Neural cell (in vitro differentiated cells): ENCODE measurements around the gene ZFP90. TPM values are rescaled to one million over a fixed set of nuclear protein-coding genes. Genes with fewer than 3 reads are reported as not detected.

Experiments used
- H2AFZ ChIP-seq: fragments of 200-600, 300-800 bp; sonication (generic), shearing (Covaris generic); 2 replicates; pipeline ENCODE4 v1.6.0; 2014; ENCODE audit warnings: low read depth, mild to moderate bottlenecking, antibody characterized with exemption, low read length, moderate library complexity
- H3F3A ChIP-seq: fragments of 200-600 bp; shearing (Covaris generic); 2 replicates; pipeline ENCODE4 v1.6.1; 2016; ENCODE audit warnings: mild to moderate bottlenecking, moderate library complexity, mixed read lengths, antibody characterized with exemption, low read length; ENCODE audit not compliant: insufficient read depth, poor library complexity, severe bottlenecking
- H3K27ac ChIP-seq: fragments of 200-600, 300-800 bp; sonication (generic), shearing (Covaris generic); 2 replicates; pipeline ENCODE4 v1.5.1; 2014; ENCODE audit warnings: mild to moderate bottlenecking, low read length, moderate library complexity
- H3K27me3 ChIP-seq: fragments of 300-800, 200-600 bp; sonication (generic), shearing (Covaris generic); 2 replicates; pipeline ENCODE4 v1.6.0; 2014; ENCODE audit warnings: mild to moderate bottlenecking, low read depth, low read length, moderate library complexity; ENCODE audit not compliant: insufficient read depth
- H3K36me3 ChIP-seq: fragments of 300-800, 200-600 bp; sonication (generic), shearing (Covaris generic); 2 replicates; pipeline ENCODE4 v1.5.1; 2014; ENCODE audit warnings: mild to moderate bottlenecking, antibody characterized with exemption, low read length, moderate library complexity; ENCODE audit not compliant: insufficient read depth
- H3K4me2 ChIP-seq: fragments of 300-800, 200-600 bp; sonication (generic), shearing (Covaris generic); 2 replicates; pipeline ENCODE4 v1.6.0; 2014; ENCODE audit warnings: mild to moderate bottlenecking, low read length
- H3K4me3 ChIP-seq: fragments of 300-800, 200-600 bp; sonication (generic), shearing (Covaris generic); 2 replicates; pipeline ENCODE4 v1.5.1; 2014; ENCODE audit warnings: mild to moderate bottlenecking, low read length, moderate library complexity
- H3K79me2 ChIP-seq: fragments of 200-600 bp; shearing (Covaris generic); replicated peaks from 2 replicates; pipeline ENCODE4 v1.6.0; 2014; ENCODE audit warnings: mild to moderate bottlenecking, low read length, moderate library complexity; ENCODE audit not compliant: insufficient read depth
- H3K9ac ChIP-seq: fragments of 300-800, 200-600 bp; sonication (generic), shearing (Covaris generic); 2 replicates; pipeline ENCODE4 v1.6.1; 2016; ENCODE audit warnings: mild to moderate bottlenecking, low read length, mixed read lengths
- H3K9me2 ChIP-seq: fragments of 200-600 bp; shearing (Covaris generic); 2 replicates; pipeline ENCODE4 v1.6.1; 2016; ENCODE audit warnings: mild to moderate bottlenecking, low read length, mixed read lengths; ENCODE audit not compliant: insufficient read depth
- H3K9me3 ChIP-seq: fragments of 200-600, 300-800 bp; sonication (generic), shearing (Covaris generic); 2 replicates; pipeline ENCODE4 v1.6.1; 2016; ENCODE audit warnings: mild to moderate bottlenecking, mixed run types, low read length, moderate library complexity, mixed read lengths
- H4K20me1 ChIP-seq: fragments of 200-600 bp; shearing (Covaris generic); 2 replicates; pipeline ENCODE4 v1.6.1; 2016; ENCODE audit warnings: mild to moderate bottlenecking, mixed run types; ENCODE audit not compliant: insufficient read depth
- CTCF ChIP-seq: fragments of 450-650 bp; IDR thresholded peaks from 2 replicates; pipeline ENCODE4 v1.5.1; 2014; ENCODE audit warnings: antibody characterized with exemption, mild to moderate bottlenecking, moderate library complexity; ENCODE audit not compliant: poor library complexity, severe bottlenecking
- EP300 ChIP-seq: fragments of 450-650 bp; conservative IDR thresholded peaks from 2 replicates; pipeline ENCODE4 v1.6.1; 2014; ENCODE audit warnings: antibody characterized with exemption, mild to moderate bottlenecking, moderate library complexity; ENCODE audit not compliant: poor library complexity, severe bottlenecking
- EZH2 ChIP-seq: fragments of 200-600, 300-800 bp; shearing (Covaris generic), sonication (generic); IDR thresholded peaks from 2 replicates; pipeline ENCODE4 v1.6.1; 2014; ENCODE audit warnings: antibody characterized with exemption, low read length, borderline replicate concordance, mild to moderate bottlenecking; ENCODE audit not compliant: insufficient read depth, poor library complexity, severe bottlenecking
- MXI1 ChIP-seq: fragments of 450-650 bp; conservative IDR thresholded peaks from 2 replicates; pipeline ENCODE4 v1.6.1; 2014; ENCODE audit warnings: antibody characterized with exemption, mild to moderate bottlenecking; ENCODE audit not compliant: poor library complexity, severe bottlenecking
- POLR2AphosphoS5 ChIP-seq: IDR thresholded peaks from 2 replicates; pipeline ENCODE4 v1.6.1; 2012
- RAD21 ChIP-seq: fragments of 450-650 bp; conservative IDR thresholded peaks from 2 replicates; pipeline ENCODE4 v1.6.1; 2014; ENCODE audit warnings: antibody characterized with exemption, mild to moderate bottlenecking, moderate library complexity
- REST ChIP-seq: IDR thresholded peaks from 2 replicates; pipeline ENCODE4 v1.6.1; 2012; ENCODE audit warnings: borderline replicate concordance
- SMC3 ChIP-seq: fragments of 450-650 bp; conservative IDR thresholded peaks from 2 replicates; pipeline ENCODE4 v1.6.1; 2014; ENCODE audit warnings: antibody characterized with exemption, mild to moderate bottlenecking, moderate library complexity; ENCODE audit not compliant: poor library complexity
- TAF1 ChIP-seq: IDR thresholded peaks from 2 replicates; pipeline ENCODE4 v1.6.1; 2012; ENCODE audit warnings: low read depth
- polyA plus RNA-seq: library from polyadenylated mRNA; depleted of rRNA; stranded (reverse); fragments of >200 nt; gene quantifications from 2 replicates; pipeline ENCODE4 v1.2.3, GENCODE V29; 2014

Gene ZFP90
- polyA plus RNA-seq, 1 donor from 2014 or later = 73.6 TPM

GRCh38 chr16:68574479-68574878 lies 35.4 kb downstream of the ZFP90 start:
- H3K27ac ChIP-seq = no peak overlapping the region
- H4K20me1 ChIP-seq = no peaks in the 10 kb centered on the region
- no peaks in the 10 kb centered on the region for H3K9me2 ChIP-seq
- H3F3A ChIP-seq = no peaks in the 10 kb centered on the region
- H3K36me3 ChIP-seq = peaks cover 17% of the 10 kb centered on the region
- no peak overlapping the region for H2AFZ ChIP-seq
- H3K9me3 ChIP-seq = peaks cover 38% of the 10 kb centered on the region
- H3K27me3 ChIP-seq = no peaks in the 10 kb centered on the region
- H3K4me2 ChIP-seq = no peak overlapping the region
- H3K4me3 ChIP-seq = no peak overlapping the region
- H3K9ac ChIP-seq = no peak overlapping the region
- no peaks in the 10 kb centered on the region for H3K79me2 ChIP-seq
- TF ChIP-seq EZH2 (no peak), CTCF (no peak), RAD21 (no peak), POLR2AphosphoS5 (no peak), SMC3 (no peak), MXI1 (no peak), TAF1 (no peak), REST (no peak), EP300 (no peak)

GRCh38 chr16:68575082-68575481 lies 36.0 kb downstream of the ZFP90 start:
- H4K20me1 ChIP-seq = no peaks in the 10 kb centered on the region
- H3K9me2 ChIP-seq = no peaks in the 10 kb centered on the region
- H3K9ac ChIP-seq = no peak overlapping the region
- H3K4me3 ChIP-seq = no peak overlapping the region
- H2AFZ ChIP-seq = no peak overlapping the region
- H3K79me2 ChIP-seq = no peaks in the 10 kb centered on the region
- peaks cover 34% of the 10 kb centered on the region for H3K9me3 ChIP-seq
- no peak overlapping the region for H3K4me2 ChIP-seq
- H3K27me3 ChIP-seq = no peaks in the 10 kb centered on the region
- no peak for TF ChIP-seq EZH2
- no peak for TF ChIP-seq MXI1
- TF ChIP-seq TAF1 = no peak
- no peak for TF ChIP-seq POLR2AphosphoS5
- TF ChIP-seq EP300 = no peak
- TF ChIP-seq SMC3 = no peak
- no peak for TF ChIP-seq RAD21
- TF ChIP-seq REST = no peak
- TF ChIP-seq CTCF = no peak
- no peak overlapping the region for H3K27ac ChIP-seq
- H3K36me3 ChIP-seq = peaks cover 17% of the 10 kb centered on the region
- no peaks in the 10 kb centered on the region for H3F3A ChIP-seq
